Measurements from ENCODE around the gene BLMH.

GRCh38 chr17:30239089-30239462 lies 52.7 kb downstream of the BLMH start:
- TF ChIP-seq, protein P1, sequence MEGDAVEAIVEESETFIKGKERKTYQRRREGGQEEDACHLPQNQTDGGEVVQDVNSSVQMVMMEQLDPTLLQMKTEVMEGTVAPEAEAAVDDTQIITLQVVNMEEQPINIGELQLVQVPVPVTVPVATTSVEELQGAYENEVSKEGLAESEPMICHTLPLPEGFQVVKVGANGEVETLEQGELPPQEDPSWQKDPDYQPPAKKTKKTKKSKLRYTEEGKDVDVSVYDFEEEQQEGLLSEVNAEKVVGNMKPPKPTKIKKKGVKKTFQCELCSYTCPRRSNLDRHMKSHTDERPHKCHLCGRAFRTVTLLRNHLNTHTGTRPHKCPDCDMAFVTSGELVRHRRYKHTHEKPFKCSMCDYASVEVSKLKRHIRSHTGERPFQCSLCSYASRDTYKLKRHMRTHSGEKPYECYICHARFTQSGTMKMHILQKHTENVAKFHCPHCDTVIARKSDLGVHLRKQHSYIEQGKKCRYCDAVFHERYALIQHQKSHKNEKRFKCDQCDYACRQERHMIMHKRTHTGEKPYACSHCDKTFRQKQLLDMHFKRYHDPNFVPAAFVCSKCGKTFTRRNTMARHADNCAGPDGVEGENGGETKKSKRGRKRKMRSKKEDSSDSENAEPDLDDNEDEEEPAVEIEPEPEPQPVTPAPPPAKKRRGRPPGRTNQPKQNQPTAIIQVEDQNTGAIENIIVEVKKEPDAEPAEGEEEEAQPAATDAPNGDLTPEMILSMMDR (IDR thresholded peaks at IDR 0.05 in 2 of 3, conservative IDR thresholded peaks at IDR 0.05 in 1 of 3; ENCODE audit: borderline replicate concordance in 1 of 3, insufficient read depth in 1 of 3, low read depth in 2 of 3, low read length in 2 of 3), result no peak
- TF ChIP-seq POLR2AphosphoS5 (IDR thresholded peaks at IDR 0.05; ENCODE audit: low read depth, low read length) (no peak), SP1 (IDR thresholded peaks at IDR 0.05; ENCODE audit: low read depth) (no peak), POLR2A (IDR thresholded peaks at IDR 0.05; ENCODE audit: borderline replicate concordance, extremely low read depth, insufficient read depth, insufficient read length) (no peak), CEBPB (IDR thresholded peaks at IDR 0.05; ENCODE audit: low read depth) (no peak), EZH2 (IDR thresholded peaks at IDR 0.05) (no peak)
